ENCODE measurements around the gene RHOB.
"Not testable (repeated sequence)": the region's sequence is repeated elsewhere in the genome, so short reads cannot be mapped to it uniquely, and the experiment has no call there.

DNA sequence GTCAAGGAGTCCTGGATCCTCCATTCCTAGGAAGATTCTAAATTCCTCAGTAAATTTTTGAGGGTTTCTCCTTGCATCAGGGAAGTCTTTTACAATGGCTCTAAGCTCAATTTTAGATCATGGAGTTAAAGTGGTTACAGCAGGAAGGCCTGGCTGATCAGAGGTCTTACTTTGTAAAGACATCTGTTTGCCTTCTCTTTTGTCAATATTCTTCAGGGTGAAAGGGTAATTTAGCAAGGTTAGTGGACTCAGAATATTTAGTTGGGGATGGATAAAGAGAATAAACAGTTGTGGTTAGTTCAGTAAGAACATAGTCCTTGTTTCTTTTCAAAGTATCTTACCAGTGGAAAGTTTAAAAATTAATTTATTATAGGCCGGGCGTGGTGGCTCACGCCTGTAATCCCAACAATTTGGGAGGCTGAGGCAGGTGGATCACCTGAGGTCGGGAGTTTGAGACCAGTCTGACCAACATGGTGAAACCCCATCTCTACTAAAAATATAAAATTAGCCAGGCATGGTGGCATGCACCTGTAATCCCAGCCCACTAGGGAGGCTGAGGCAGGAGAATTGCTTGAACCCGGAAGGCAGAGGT, 29.5 kb upstream of the RHOB start:
- TF ChIP-seq, protein P1, sequence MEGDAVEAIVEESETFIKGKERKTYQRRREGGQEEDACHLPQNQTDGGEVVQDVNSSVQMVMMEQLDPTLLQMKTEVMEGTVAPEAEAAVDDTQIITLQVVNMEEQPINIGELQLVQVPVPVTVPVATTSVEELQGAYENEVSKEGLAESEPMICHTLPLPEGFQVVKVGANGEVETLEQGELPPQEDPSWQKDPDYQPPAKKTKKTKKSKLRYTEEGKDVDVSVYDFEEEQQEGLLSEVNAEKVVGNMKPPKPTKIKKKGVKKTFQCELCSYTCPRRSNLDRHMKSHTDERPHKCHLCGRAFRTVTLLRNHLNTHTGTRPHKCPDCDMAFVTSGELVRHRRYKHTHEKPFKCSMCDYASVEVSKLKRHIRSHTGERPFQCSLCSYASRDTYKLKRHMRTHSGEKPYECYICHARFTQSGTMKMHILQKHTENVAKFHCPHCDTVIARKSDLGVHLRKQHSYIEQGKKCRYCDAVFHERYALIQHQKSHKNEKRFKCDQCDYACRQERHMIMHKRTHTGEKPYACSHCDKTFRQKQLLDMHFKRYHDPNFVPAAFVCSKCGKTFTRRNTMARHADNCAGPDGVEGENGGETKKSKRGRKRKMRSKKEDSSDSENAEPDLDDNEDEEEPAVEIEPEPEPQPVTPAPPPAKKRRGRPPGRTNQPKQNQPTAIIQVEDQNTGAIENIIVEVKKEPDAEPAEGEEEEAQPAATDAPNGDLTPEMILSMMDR (IDR thresholded peaks at IDR 0.05; ENCODE audit: low read depth, low read length, poor library complexity, severe bottlenecking) = not testable (repeated sequence)
- TF ChIP-seq EZH2phosphoT487 (IDR thresholded peaks at IDR 0.05; ENCODE audit: borderline replicate concordance, low read length) = not testable (repeated sequence)
